K562 (cell line): ENCODE data around the gene ZNF474. TPM values are rescaled to one million over a fixed set of nuclear protein-coding genes. Genes with fewer than 3 reads are reported as not detected.

ENCODE experiments used
- ARID4B ChIP-seq: sonication (generic); formaldehyde crosslinking; IDR thresholded peaks from 2 replicates; pipeline ENCODE4 v1.8.0; 2022; ENCODE audit warnings: mild to moderate bottlenecking, missing genetic modification reagents
- CREM ChIP-seq: IDR thresholded peaks from 2 replicates; pipeline ENCODE4 v1.6.1; 2014; ENCODE audit warnings: antibody characterized with exemption, low read depth
- DACH1 ChIP-seq: fragments of 450-650 bp; IDR thresholded peaks from 2 replicates; pipeline ENCODE4 v1.6.1; 2018; ENCODE audit not compliant: partially characterized antibody
- DPF2 ChIP-seq: fragments of 450-650 bp; IDR thresholded peaks from 2 replicates; pipeline ENCODE4 v1.6.1; 2016
- ELF4 ChIP-seq: fragments of 450-650 bp; formaldehyde crosslinking; IDR thresholded peaks from 2 replicates; pipeline ENCODE4 v1.4.0; 2022; ENCODE audit warnings: missing genetic modification characterization
- FIP1L1 ChIP-seq: fragments of 200-400 bp; formaldehyde crosslinking; IDR thresholded peaks from 2 replicates; pipeline ENCODE4 v1.6.1; 2018; ENCODE audit warnings: mild to moderate bottlenecking, low read depth, low read length; ENCODE audit not compliant: poor library complexity, severe bottlenecking
- GTF2A2 ChIP-seq: IDR thresholded peaks from 2 replicates; pipeline ENCODE4 v1.6.1; 2016; ENCODE audit warnings: mild to moderate bottlenecking, missing genetic modification characterization, missing compliant biosample characterization
- JUN ChIP-seq, 2 experiments: sonication (generic) in 1 of 2; formaldehyde crosslinking in 1 of 2; IDR thresholded peaks; 2 replicates each; pipeline versions ENCODE4 v1.6.1 to v1.8.0; 2012 to 2022; ENCODE audit warnings: borderline replicate concordance in 2 of 2, mild to moderate bottlenecking in 2 of 2, improper control_type of control experiment in 1 of 2, low read depth in 1 of 2, low read length in 1 of 2, missing genetic modification reagents in 1 of 2
- MECOM ChIP-seq: fragments of 250-450 bp; sonication (Bioruptor Pico); IDR thresholded peaks from 2 replicates; pipeline ENCODE4 v1.8.0; 2022; ENCODE audit warnings: inconsistent platforms
- MYNN ChIP-seq, 2 experiments: sonication (generic); formaldehyde crosslinking in 1 of 2; IDR thresholded peaks; 2 replicates each; pipeline versions ENCODE4 v1.5.0 to v1.6.1; 2016 to 2020; ENCODE audit warnings: antibody characterized with exemption in 1 of 2, missing genetic modification reagents in 1 of 2
- NFE2 ChIP-seq: IDR thresholded peaks from 2 replicates; pipeline ENCODE4 v1.6.1; 2014; ENCODE audit warnings: antibody characterized with exemption, low read depth
- PTBP1 ChIP-seq: fragments of 200-400 bp; formaldehyde crosslinking; IDR thresholded peaks from 2 replicates; pipeline ENCODE4 v1.6.1; 2017; ENCODE audit warnings: low read depth, low read length
- RBM17 ChIP-seq: fragments of 200-400 bp; formaldehyde crosslinking; IDR thresholded peaks from 2 replicates; pipeline ENCODE4 v1.6.1; 2017; ENCODE audit warnings: low read depth, mild to moderate bottlenecking, low read length, borderline replicate concordance
- SMARCA4 ChIP-seq: fragments of 450-650 bp; IDR thresholded peaks from 2 replicates; pipeline ENCODE4 v1.6.1; 2016
- SP2 ChIP-seq: IDR thresholded peaks from 2 replicates; pipeline ENCODE4 v1.6.1; 2011; ENCODE audit warnings: mild to moderate bottlenecking, low read depth, low read length, moderate library complexity; ENCODE audit not compliant: poor library complexity, severe bottlenecking; ENCODE audit errors: extremely low read depth
- SRSF3 ChIP-seq: fragments of 200-400 bp; formaldehyde crosslinking; IDR thresholded peaks from 2 replicates; pipeline ENCODE4 v1.6.1; 2016; ENCODE audit warnings: mild to moderate bottlenecking, low read length, moderate library complexity; ENCODE audit not compliant: insufficient read depth
- TAF1 ChIP-seq: IDR thresholded peaks from 2 replicates; pipeline ENCODE4 v1.6.1; 2011; ENCODE audit warnings: mild to moderate bottlenecking, low read length, moderate library complexity; ENCODE audit not compliant: insufficient read depth, control insufficient read depth, severe bottlenecking; ENCODE audit errors: extremely low read depth
- YBX1 ChIP-seq: fragments of 450-650 bp; IDR thresholded peaks from 2 replicates; pipeline ENCODE4 v1.7.1; 2016; ENCODE audit warnings: mild to moderate bottlenecking
- ZNF24 ChIP-seq: fragments of 450-650 bp; IDR thresholded peaks from 2 replicates; pipeline ENCODE4 v1.6.1; 2016
- polyA plus RNA-seq, 8 experiments: library from polyadenylated mRNA; depleted of rRNA in 4 of 8; stranded (reverse) in 5 of 8; unstranded in 3 of 8; fragments of >200 nt; fragmentation: Nextera tagmentation in 2 of 8; fragmentation: Illumina TruSeq in 1 of 8; extraction: Ambion mirVana in 2 of 8; extraction: Trizol in 1 of 8; gene quantifications; 2 replicates each; pipeline versions ENCODE4 v1.2.1 to v1.2.3, GENCODE V29; 2011 to 2014; ENCODE audit warnings: inconsistent platforms in 1 of 8, missing spikeins in 1 of 8
- total RNA-seq, 7 experiments: library from RNA; depleted of rRNA in 6 of 7; stranded (reverse); fragments of >200 nt in 6 of 7; fragmentation: Illumina TruSeq in 2 of 7; extraction: Trizol in 2 of 7; gene quantifications; 2 replicates each; pipeline versions ENCODE4 v1.2.1 to v1.2.3, GENCODE V29; 2011 to 2021; ENCODE audit warnings: low replicate concordance in 1 of 7
- TF ChIP-seq, protein P1 (sequence below): fragments of 250-450 bp; sonication (Bioruptor Pico); IDR thresholded peaks from 2 replicates; pipeline ENCODE4 v1.4.0; 2020; ENCODE audit warnings: mild to moderate bottlenecking, moderate library complexity

Gene ZNF474
- total and polyA plus RNA-seq, 9 of the 15 experiments (the other 6 are each of a cell fraction or from before 2014, with no cell fraction given) = 0.16 to 0.62 (median 0.39) TPM

GRCh38 chr5:122121479-122122465 lies 7.6 kb upstream of the ZNF474 start (continued):
- TF ChIP-seq RBM17 (no peak), TAF1 (no peak), JUN (IDR thresholded peaks at IDR 0.05; ENCODE audit: borderline replicate concordance, low read depth, low read length) (peak; percentile 22; the same call in 1 of the 2 replicates), JUN (CRISPR knock-in tag; IDR thresholded peaks at IDR 0.05; ENCODE audit: borderline replicate concordance) (no peak), SMARCA4 (peak; percentile 59; the same call in 1 of the 2 replicates), DACH1 (peak; percentile 45), YBX1 (no peak), ZNF24 (0 out of 2 replicates have a peak, but pooled peaks have one; percentile 28), DPF2 (peak; percentile 76), MECOM (no peak), MYNN (IDR thresholded peaks at IDR 0.05) (peak; percentile 52; the same call in 1 of the 2 replicates), MYNN (CRISPR knock-in tag; IDR thresholded peaks at IDR 0.05) (no peak), CREM (peak; percentile 35; the same call in 1 of the 2 replicates), FIP1L1 (no peak), PTBP1 (no peak), ARID4B (CRISPR knock-in tag) (no peak), SRSF3 (no peak), ELF4 (CRISPR knock-in tag) (no peak), GTF2A2 (tag) (no peak), NFE2 (peak; percentile 57; the same call in 1 of the 2 replicates), SP2 (no peak)
- TF ChIP-seq, protein P1, sequence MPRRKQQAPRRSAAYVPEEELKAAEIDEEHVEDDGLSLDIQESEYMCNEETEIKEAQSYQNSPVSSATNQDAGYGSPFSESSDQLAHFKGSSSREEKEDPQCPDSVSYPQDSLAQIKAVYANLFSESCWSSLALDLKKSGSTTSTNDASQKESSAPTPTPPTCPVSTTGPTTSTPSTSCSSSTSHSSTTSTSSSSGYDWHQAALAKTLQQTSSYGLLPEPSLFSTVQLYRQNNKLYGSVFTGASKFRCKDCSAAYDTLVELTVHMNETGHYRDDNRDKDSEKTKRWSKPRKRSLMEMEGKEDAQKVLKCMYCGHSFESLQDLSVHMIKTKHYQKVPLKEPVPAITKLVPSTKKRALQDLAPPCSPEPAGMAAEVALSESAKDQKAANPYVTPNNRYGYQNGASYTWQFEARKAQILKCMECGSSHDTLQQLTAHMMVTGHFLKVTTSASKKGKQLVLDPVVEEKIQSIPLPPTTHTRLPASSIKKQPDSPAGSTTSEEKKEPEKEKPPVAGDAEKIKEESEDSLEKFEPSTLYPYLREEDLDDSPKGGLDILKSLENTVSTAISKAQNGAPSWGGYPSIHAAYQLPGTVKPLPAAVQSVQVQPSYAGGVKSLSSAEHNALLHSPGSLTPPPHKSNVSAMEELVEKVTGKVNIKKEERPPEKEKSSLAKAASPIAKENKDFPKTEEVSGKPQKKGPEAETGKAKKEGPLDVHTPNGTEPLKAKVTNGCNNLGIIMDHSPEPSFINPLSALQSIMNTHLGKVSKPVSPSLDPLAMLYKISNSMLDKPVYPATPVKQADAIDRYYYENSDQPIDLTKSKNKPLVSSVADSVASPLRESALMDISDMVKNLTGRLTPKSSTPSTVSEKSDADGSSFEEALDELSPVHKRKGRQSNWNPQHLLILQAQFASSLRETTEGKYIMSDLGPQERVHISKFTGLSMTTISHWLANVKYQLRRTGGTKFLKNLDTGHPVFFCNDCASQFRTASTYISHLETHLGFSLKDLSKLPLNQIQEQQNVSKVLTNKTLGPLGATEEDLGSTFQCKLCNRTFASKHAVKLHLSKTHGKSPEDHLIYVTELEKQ (CRISPR knock-in tag) = no peak
